ENCODE data around the gene KAT5. TPM values are rescaled to one million over a fixed set of nuclear protein-coding genes. Genes with fewer than 3 reads are reported as not detected.
"Not testable (repeated sequence)": the region's sequence is repeated elsewhere in the genome, so short reads cannot be mapped to it uniquely, and the experiment has no call there.

The KAT5 gene
- total RNA-seq, 1 experiment from 2014 or later: 17.8 TPM

- H3K9ac ChIP-seq (ENCODE audit: low read length): no peak overlapping the region
- no peak for DNase-seq
- no peak overlapping the region for H2AFZ ChIP-seq (ENCODE audit: low read length)
- H3K27ac ChIP-seq (ENCODE audit: low read length): no peak overlapping the region
- H4K20me1 ChIP-seq (ENCODE audit: insufficient read depth, low read depth, low read length): no peaks in the 10 kb centered on the region
- no peaks in the 10 kb centered on the region for H3K27me3 ChIP-seq (ENCODE audit: low read length)
- H3K4me3 ChIP-seq (ENCODE audit: low read length): no peak overlapping the region
- no peaks in the 10 kb centered on the region for H3K36me3 ChIP-seq (ENCODE audit: insufficient read depth, low read length)
- H3K4me2 ChIP-seq (ENCODE audit: low read depth, low read length, poor library complexity, severe bottlenecking): no peak overlapping the region
- no peaks in the 10 kb centered on the region for H3K4me1 ChIP-seq (ENCODE audit: low read length)
- H3K79me2 ChIP-seq (ENCODE audit: low read length): no peaks in the 10 kb centered on the region
- H3K9me3 ChIP-seq (ENCODE audit: low read length): no peaks in the 10 kb centered on the region
- H3K9me2 ChIP-seq (replicated peaks; ENCODE audit: insufficient read depth, low read length): no peaks in the 10 kb centered on the region
These were observed 54.5 kb downstream of the KAT5 start for GRCh38 chr11:65766535-65766934.

DNA sequence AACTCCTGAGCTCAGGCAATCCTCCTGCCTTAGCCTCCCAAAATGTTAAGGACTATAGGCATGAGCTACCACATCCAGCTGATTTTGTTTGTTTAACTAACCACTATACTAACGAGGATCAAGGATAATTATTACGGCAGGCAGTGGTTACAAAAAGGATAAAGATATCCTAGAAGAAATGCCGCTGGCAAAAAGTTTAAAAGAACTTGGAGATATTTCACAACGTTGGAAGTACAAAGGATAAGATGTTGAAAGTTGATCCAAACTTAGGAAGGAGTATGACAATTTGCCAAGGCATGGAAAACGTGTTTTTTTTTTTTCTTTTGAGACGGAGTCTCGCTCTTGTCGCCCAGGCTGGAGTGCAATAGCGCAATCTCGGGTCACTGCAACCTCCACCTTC lies 55.4 kb downstream of the KAT5 start:
- Histone ChIP-seq H3K9me3 (ENCODE audit: low read length) (no peaks in the 10 kb centered on the region), H2AFZ (ENCODE audit: low read length) (no peak overlapping the region), H3K27ac (ENCODE audit: low read length) (no peak overlapping the region), H3K79me2 (ENCODE audit: low read length) (no peaks in the 10 kb centered on the region), H3K4me3 (ENCODE audit: low read length) (no peak overlapping the region), H3K4me1 (ENCODE audit: low read length) (no peaks in the 10 kb centered on the region), H3K36me3 (ENCODE audit: insufficient read depth, low read length) (no peaks in the 10 kb centered on the region), H4K20me1 (ENCODE audit: insufficient read depth, low read depth, low read length) (no peaks in the 10 kb centered on the region), H3K9ac (ENCODE audit: low read length) (no peak overlapping the region), H3K9me2 (replicated peaks; ENCODE audit: insufficient read depth, low read length) (no peaks in the 10 kb centered on the region), H3K27me3 (ENCODE audit: low read length) (no peaks in the 10 kb centered on the region), H3K4me2 (ENCODE audit: low read depth, low read length, poor library complexity, severe bottlenecking) (no peak overlapping the region)
- no peak for DNase-seq

DNA sequence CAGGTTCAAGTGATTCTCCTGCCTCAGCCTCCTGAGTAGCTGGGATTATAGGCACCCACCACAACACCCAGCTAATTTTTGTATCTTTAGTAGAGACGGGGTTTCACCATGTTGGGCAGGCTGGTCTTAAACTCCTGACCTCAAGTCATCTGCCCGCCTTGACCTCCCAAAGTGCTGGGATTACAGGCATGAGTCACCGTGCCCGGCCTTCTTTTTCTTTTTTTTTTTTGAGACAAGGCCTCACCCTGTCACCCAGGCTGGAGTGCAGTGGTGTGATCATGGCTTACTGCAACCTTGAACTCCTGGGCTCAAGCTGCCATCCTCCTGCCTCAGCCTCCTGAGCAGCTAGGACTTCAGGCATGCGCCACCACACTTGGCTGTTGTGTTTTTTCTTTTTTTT lies 55.8 kb downstream of the KAT5 start:
- H2AFZ ChIP-seq (ENCODE audit: low read length); DNase-seq; H3K36me3 ChIP-seq (ENCODE audit: insufficient read depth, low read length): not testable (repeated sequence)

More for the DNA sequence above, 55.8 kb downstream of the KAT5 start:
- not testable (repeated sequence) for H3K9me3 ChIP-seq (ENCODE audit: low read length); H3K27ac ChIP-seq (ENCODE audit: low read length); H3K9me2 ChIP-seq (replicated peaks; ENCODE audit: insufficient read depth, low read length); H4K20me1 ChIP-seq (ENCODE audit: insufficient read depth, low read depth, low read length); H3K9ac ChIP-seq (ENCODE audit: low read length); H3K4me3 ChIP-seq (ENCODE audit: low read length); H3K4me1 ChIP-seq (ENCODE audit: low read length); H3K27me3 ChIP-seq (ENCODE audit: low read length); H3K4me2 ChIP-seq (ENCODE audit: low read depth, low read length, poor library complexity, severe bottlenecking); H3K79me2 ChIP-seq (ENCODE audit: low read length)

Small RNA genes lying within 50 kb of the gene (small RNA-seq; reads per million reads assigned to genes)
- not detected for gene RN7SL309P

Other genes starting within 250 kb of the KAT5 start
- 3,783 and 4,167 TPM in 2 replicates for gene MALAT1, start 213.2 kb upstream of the KAT5 start, total RNA-seq (2014; rRNA removed; shearing (Covaris generic); ENCODE audit: low replicate concordance)
- gene SCYL1, start 187.2 kb upstream of the KAT5 start, total RNA-seq (2014; rRNA removed; shearing (Covaris generic); ENCODE audit: low replicate concordance): 39.1 and 79.0 TPM in 2 replicates
- gene LTBP3, start 153.9 kb upstream of the KAT5 start, total RNA-seq (2014; rRNA removed; shearing (Covaris generic); ENCODE audit: low replicate concordance): 1.3 and 6.8 TPM in 2 replicates
- gene ZNRD2, start 141.8 kb upstream of the KAT5 start, total RNA-seq (2014; rRNA removed; shearing (Covaris generic); ENCODE audit: low replicate concordance): 31.7 and 49.4 TPM in 2 replicates
- gene FAM89B, start 139.7 kb upstream of the KAT5 start, total RNA-seq (2014; rRNA removed; shearing (Covaris generic); ENCODE audit: low replicate concordance): 14.2 and 21.9 TPM in 2 replicates
- gene EHBP1L1, start 136.2 kb upstream of the KAT5 start, total RNA-seq (2014; rRNA removed; shearing (Covaris generic); ENCODE audit: low replicate concordance): 19.9 and 75.1 TPM in 2 replicates
- gene KCNK7, start 116.5 kb upstream of the KAT5 start, total RNA-seq (2014; rRNA removed; shearing (Covaris generic); ENCODE audit: low replicate concordance): 0.25 and 0.48 TPM in 2 replicates
- 11.8 and 28.0 TPM in 2 replicates for gene MAP3K11, start 98.0 kb upstream of the KAT5 start, total RNA-seq (2014; rRNA removed; shearing (Covaris generic); ENCODE audit: low replicate concordance)
- gene PCNX3, start 96.5 kb upstream of the KAT5 start, total RNA-seq (2014; rRNA removed; shearing (Covaris generic); ENCODE audit: low replicate concordance): 20.4 and 28.5 TPM in 2 replicates
- gene SIPA1, start 74.2 kb upstream of the KAT5 start, total RNA-seq (2014; rRNA removed; shearing (Covaris generic); ENCODE audit: low replicate concordance): 74.6 and 123 TPM in 2 replicates
- gene RELA, start 49.3 kb upstream of the KAT5 start, total RNA-seq (2014; rRNA removed; shearing (Covaris generic); ENCODE audit: low replicate concordance): 42.6 and 44.0 TPM in 2 replicates
- 70.7 and 133 TPM in 2 replicates for gene RNASEH2C, start 8.5 kb downstream of the KAT5 start, total RNA-seq (2014; rRNA removed; shearing (Covaris generic); ENCODE audit: low replicate concordance)
- gene AP5B1, start 68.7 kb downstream of the KAT5 start, total RNA-seq (2014; rRNA removed; shearing (Covaris generic); ENCODE audit: low replicate concordance): 11.1 and 19.8 TPM in 2 replicates
- gene OVOL1, start 74.8 kb downstream of the KAT5 start, total RNA-seq (2014; rRNA removed; shearing (Covaris generic); ENCODE audit: low replicate concordance): not detected in 2 replicates
- not detected in 2 replicates for gene SNX32, start 121.7 kb downstream of the KAT5 start, total RNA-seq (2014; rRNA removed; shearing (Covaris generic); ENCODE audit: low replicate concordance)
- gene CFL1, start 145.9 kb downstream of the KAT5 start, total RNA-seq (2014; rRNA removed; shearing (Covaris generic); ENCODE audit: low replicate concordance): 514 and 827 TPM in 2 replicates
- gene MUS81, start 148.2 kb downstream of the KAT5 start, total RNA-seq (2014; rRNA removed; shearing (Covaris generic); ENCODE audit: low replicate concordance): 41.3 and 89.0 TPM in 2 replicates
- 1.3 and 2.6 TPM in 2 replicates for gene EFEMP2, start 160.5 kb downstream of the KAT5 start, total RNA-seq (2014; rRNA removed; shearing (Covaris generic); ENCODE audit: low replicate concordance)
- not detected in 2 replicates for gene CTSW, start 167.6 kb downstream of the KAT5 start, total RNA-seq (2014; rRNA removed; shearing (Covaris generic); ENCODE audit: low replicate concordance)
- gene FIBP, start 176.2 kb downstream of the KAT5 start, total RNA-seq (2014; rRNA removed; shearing (Covaris generic); ENCODE audit: low replicate concordance): 207 and 248 TPM in 2 replicates
- 21.3 and 56.7 TPM in 2 replicates for gene CCDC85B, start 178.4 kb downstream of the KAT5 start, total RNA-seq (2014; rRNA removed; shearing (Covaris generic); ENCODE audit: low replicate concordance)
- not detected in 2 replicates for gene FOSL1, start 188.1 kb downstream of the KAT5 start, total RNA-seq (2014; rRNA removed; shearing (Covaris generic); ENCODE audit: low replicate concordance)
- gene C11orf68, start 206.8 kb downstream of the KAT5 start, total RNA-seq (2014; rRNA removed; shearing (Covaris generic); ENCODE audit: low replicate concordance): 7.3 and 11.0 TPM in 2 replicates
- gene DRAP1, start 207.2 kb downstream of the KAT5 start, total RNA-seq (2014; rRNA removed; shearing (Covaris generic); ENCODE audit: low replicate concordance): 66.2 and 111 TPM in 2 replicates
- gene TSGA10IP, start 233.2 kb downstream of the KAT5 start, total RNA-seq (2014; rRNA removed; shearing (Covaris generic); ENCODE audit: low replicate concordance): not detected in 2 replicates
- 23.1 and 63.2 TPM in 2 replicates for gene SART1, start 249.5 kb downstream of the KAT5 start, total RNA-seq (2014; rRNA removed; shearing (Covaris generic); ENCODE audit: low replicate concordance)

All from Karpas-422 (cell line).